ENCODE data around the gene HBZ.
A peak's percentile ranks its signal among the peaks of the same experiment; 100 is the strongest.
"Not testable (repeated sequence)": the region's sequence is repeated elsewhere in the genome, so short reads cannot be mapped to it uniquely, and the experiment has no call there.

Gene HBZ

GRCh38 chr16:152141-153128, at the start of gene HBZ:
TSS of gene HBZ (plus strand) at chr16:152644. CDS start at chr16:152910, 266 bp downstream.
- no peak for DNase-seq

- DNase-seq: no peak
Observed at GRCh38 chr16:104355-104754, 48.1 kb upstream of the HBZ start.

DNA sequence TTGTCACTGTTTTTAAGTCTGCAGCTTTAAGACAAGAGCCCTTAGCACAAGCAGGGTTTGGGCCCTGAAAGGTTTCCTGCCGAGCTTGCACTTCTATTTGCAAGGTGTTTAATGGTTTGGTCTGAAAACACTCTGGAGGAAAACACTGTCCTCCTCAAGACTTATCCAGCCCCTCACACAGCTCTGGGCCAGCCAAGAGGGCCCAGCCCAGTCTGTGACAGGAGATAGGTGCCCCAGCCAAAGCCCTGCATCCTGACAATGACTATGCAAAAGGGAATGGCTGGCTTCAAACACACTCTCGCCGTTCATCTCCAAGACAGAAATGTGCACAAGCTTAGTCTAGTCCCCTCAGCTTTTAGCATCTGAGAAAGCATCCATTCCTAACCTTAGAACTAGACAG, 47.5 kb upstream of the HBZ start:
- DNase-seq: no peak

DNA sequence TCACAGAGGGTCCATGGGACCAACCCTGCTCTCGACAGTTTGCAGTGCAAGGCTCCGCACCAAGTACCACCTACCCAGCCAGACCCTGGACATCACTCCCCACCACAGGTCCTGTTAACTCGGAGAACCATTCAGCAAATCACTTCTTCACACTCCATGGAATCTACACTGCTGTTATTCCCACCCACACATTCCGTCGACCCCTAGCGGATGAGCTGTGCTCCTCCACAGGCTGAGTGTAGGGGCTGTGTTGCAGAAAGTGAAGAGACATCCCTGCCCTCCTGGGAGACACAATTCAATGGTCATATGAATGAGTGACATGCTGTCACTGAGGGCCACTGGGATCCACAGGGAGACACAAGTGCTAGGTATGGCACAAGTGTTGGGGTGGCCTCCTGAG, 46.9 kb upstream of the HBZ start:
- DNase-seq: no peak

DNA sequence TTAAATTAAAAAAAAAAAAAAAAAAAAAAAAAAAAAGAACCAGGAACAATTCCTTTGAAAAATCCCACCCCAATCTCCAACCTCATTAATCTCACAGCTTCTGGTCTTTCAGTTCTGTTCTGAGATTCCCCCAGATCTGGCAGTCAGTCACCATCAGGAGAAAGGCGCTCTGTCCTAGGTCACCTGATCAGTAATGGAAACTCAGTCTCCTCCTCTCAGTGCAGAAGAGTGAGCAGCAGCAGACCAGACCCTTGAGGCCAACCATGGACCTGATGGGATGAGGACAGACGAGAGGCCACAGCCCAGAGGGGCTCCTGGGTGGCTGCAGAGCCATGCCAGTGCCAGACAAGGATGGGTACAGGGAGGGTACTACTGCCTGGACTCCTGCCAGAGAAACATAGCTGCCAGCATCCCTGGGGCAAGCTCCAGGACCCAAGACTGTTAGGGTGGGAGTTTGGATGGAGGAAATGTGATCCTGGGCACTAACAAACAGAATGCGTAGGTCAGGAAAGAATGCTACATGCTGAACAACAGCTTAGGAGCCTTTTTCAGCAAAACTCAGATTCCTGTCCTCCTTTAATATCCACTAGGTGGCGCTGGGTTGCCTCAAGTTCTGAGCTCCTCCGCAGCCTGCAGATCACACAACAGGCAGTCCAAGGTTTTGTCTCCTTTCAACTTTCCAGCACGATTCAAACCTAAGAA, 45.7 kb upstream of the HBZ start:
- peak; percentile 82 for DNase-seq

GRCh38 chr16:112153-112840, 40.1 kb upstream of the HBZ start:
- DNase-seq: no peak

- no peak for DNase-seq
Observed at GRCh38 chr16:114327-114726, 38.1 kb upstream of the HBZ start.

DNA sequence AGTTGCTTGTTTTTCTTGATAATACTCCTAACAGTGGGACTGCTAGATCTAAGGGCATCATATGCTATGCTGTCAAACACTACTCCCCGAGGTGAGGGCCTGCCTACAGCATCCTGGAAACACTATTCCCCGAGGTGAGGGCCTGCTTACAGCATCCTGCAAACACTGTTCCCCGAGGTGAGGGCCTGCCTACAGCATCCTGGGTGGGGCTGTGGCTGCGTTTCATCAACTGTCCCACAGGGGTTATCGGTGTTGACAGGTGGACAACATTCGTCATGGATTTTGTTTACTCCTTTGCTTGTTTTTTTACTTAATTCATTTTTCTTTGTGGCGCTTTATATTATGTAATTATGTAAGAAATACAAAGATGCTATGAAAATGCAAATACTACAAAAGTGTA, 36.4 kb upstream of the HBZ start:
- DNase-seq: no peak

DNA sequence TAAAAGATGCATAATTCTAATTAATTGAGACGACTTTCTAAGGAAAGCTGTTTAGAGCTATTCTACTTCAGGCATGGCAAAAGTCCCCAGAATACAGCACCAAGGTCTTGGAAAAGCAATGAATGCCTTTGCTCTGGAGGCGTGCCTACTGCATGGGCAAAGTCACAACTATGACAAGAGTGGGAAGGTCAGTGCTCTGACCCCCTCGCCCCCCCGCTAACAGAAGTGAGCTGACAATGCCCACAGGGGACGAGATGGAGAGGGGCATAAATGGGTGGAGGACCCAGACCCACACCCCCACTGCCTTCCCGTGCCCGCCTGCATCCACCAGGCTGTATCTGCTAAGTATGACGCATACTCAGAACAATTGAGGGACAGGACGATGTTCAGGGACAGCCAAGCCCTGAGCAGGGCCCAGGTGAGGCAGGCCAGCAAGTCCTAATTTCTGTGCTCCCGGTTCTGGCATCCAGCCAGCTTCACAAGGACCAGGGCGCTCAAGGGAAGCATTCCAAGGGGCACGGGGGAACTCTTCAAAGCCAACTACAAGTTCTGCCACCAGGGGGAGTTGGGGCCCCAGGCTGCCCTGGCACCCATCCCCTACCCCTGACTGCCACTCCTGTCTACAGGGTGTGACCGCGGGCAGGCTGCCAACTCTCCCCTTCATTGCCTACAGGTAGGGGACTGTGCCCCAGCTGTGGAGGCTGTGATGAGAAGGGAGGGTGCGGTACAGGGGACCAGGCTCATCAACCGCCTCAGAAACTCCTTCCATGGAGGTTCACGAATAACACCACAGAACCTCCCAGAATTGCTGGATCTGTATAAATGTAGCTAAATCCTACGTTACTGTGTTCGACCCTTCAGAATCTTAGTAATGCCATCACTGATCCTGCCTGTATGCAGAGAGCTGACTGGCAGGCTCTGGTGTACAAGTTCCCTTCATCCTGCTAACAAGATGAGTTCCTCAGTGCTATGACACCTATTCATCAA, 34.8 kb upstream of the HBZ start:
- peak; percentile 81 for DNase-seq

DNA sequence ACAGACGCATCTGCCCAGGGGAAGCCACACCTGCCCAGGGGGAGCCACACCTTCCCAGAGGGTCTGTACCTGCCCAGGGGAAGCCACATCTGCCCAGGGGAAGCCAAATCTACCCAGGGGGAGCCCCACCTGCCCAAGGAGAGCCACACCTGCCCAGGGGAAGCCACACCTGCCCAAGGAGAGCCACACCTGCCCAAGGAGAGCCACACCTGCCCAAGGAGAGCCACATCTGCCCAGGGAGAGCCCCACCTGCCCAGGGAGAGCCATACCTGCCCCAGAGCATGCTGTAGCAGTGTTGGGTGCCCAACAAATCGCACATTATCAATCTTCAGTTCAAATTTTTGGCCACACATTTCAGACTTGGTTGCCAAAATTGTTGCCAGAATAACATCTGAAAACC, 33.6 kb upstream of the HBZ start:
- no peak for DNase-seq

DNA sequence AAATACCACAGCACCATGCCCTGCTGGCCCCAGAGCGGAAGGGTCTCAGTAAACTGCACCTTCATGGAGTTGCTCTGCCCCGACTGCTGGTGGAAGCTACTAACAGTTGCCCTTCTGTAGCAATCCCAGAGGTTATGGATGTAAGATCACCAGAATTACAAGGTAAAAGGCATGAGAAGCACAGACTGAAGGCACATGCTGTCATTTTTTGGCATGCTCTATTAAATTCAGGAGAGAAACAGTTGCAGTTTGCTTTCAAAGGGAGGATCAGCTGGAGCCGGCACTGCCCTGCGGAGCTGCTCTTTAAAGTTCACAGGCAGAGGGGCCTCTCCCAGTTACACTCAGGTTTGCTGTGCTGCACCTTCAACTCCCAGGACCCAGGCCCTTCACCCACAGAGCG, 33.1 kb upstream of the HBZ start:
- DNase-seq: no peak

GRCh38 chr16:119835-120491, 32.5 kb upstream of the HBZ start:
- DNase-seq: no peak

GRCh38 chr16:120756-121155, 31.7 kb upstream of the HBZ start:
- no peak for DNase-seq

DNA sequence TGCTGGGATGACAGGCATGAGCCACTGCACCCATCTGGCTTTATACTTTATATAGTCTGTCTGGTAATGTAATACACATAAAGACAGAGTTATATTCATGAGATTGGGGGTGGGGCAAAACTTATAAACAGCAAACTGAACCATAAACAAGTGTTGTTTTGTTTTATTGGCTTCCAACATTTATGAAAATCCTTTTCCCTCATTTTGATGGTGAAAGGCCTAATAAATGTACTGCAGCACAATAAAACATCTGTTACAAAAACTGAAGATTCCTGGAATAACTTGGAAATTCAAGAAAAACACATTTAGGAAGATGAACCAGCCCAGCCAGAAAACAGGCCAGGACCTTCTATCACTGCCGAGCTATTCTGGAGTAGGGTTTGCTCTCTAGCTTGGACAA, 30.1 kb upstream of the HBZ start:
- DNase-seq: no peak

GRCh38 chr16:123558-124350, 28.7 kb upstream of the HBZ start:
- DNase-seq: not testable (repeated sequence)

DNA sequence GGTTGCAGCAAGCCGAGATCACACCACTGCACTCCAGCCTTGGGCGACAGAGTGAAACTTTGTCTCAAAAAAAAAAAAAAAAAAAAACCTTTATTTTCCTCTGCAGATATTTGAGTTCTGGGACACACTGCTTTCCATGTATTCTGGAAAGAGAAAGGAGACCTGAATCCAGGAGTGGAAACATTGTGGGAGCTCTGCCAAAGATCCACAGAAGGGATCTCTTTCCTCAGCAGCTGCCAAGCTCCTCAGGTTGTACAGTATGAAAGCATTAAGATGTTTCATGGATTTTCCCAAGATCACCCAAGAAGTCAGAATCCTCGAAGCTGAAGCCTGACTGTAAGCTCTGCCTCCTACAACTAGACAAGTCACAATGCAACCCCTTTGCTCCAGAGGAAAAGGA, 27.4 kb upstream of the HBZ start:
- DNase-seq: peak; percentile 12

- DNase-seq: no peak
Observed at GRCh38 chr16:129075-129474, 23.4 kb upstream of the HBZ start.

- DNase-seq: no peak
Observed at GRCh38 chr16:130533-131173, 21.8 kb upstream of the HBZ start.

GRCh38 chr16:132120-132519, 20.3 kb upstream of the HBZ start:
- DNase-seq: no peak

- DNase-seq: no peak
Observed at GRCh38 chr16:133716-134115, 18.7 kb upstream of the HBZ start.
